ACHN (cell line): ENCODE results near the gene MLXIP.

Source experiments
- DNase-seq: peaks from one replicate; pipeline ENCODE4 v3.0.0-alpha.2; 2015
- in situ Hi-C: cut with HindIII; loops from 2 replicates; pipeline ENCODE4 v1.10.0; 2017; ENCODE audit warnings: low sequenced_read_pairs, low pct_ligation_motif_present, low pct_unique_long_range_greater_than_20kb

The MLXIP gene

DNA sequence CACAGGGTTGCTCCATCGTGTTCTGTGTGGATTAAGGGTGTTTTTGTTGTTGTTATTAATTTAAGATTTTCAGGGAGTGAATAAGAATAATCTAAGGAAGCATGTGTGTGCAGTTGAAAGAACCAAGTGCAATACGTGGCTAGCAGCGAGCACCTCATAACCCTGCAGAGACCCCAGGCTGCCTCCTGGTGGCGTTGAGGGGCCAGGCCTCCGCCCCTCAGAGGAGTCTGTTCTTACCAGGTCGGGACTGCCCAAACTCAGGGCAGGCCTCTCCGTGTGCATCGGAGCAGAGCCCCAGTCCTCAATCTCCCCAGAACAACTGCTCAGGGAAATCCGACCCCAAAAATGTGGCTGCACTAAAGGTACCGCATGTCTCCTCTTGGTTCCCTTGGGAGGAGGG lies 58.7 kb downstream of the MLXIP start:
- DNase-seq, result no peak

DNA sequence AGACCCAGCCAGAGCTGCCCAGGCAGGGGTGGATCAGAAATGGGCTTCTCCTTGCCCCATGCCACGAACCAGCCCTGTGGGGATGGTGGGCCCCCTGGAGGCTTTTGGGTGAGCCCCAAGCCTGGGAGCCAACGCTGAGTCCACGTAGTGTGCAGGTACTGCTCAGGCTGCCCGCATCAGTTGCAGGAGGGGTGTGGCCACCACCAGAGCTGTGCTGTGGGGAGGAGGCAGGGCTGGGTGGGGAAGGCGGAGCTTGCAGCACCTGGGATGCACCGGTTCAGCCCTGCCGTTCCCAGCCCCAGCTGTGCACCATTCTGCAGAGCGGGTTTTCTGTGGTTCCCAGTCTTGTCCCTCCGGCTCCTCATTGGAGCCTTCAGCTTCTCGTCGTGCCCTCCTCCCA lies 59.1 kb downstream of the MLXIP start:
- in situ Hi-C loops, result no loop called here

More for the DNA sequence above, 58.7 kb downstream of the MLXIP start:
- in situ Hi-C loops, result no loop called here

DNA sequence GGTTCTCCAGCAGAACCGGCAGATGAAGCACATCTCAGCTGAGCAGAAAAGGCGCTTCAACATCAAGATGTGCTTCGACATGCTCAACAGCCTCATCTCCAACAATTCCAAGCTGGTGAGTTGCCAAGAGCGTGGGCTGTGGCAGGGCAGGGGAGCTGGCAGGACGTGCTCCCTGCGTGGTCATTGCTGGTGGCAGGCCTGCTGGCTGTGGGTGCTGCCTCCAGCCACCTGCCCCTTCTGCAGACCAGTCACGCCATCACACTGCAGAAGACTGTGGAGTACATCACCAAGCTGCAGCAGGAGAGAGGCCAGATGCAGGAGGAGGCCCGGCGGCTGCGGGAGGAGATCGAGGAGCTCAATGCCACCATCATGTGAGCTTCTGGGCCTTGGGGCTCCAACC lies 59.6 kb downstream of the MLXIP start:
- DNase-seq, result no peak
- in situ Hi-C loops, result no loop called here

More for the DNA sequence above, 59.1 kb downstream of the MLXIP start:
- no peak for DNase-seq

DNA sequence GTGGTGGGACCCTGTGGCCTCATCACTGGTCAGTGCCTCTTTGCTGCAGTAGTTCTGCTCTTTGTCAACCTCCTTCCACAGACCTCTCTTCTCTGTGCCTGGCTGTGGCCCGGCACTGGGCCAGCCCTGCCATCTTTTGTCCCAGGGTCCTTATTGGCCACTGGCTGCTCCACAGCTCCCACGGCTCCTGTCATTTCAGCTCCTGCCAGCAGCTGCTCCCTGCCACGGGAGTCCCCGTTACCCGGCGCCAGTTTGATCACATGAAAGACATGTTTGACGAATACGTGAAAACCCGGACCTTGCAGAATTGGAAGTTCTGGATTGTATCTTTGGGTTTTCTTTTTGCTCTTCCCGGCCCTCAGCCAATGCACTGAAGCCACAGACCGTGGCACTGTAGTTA lies 60.1 kb downstream of the MLXIP start:
- in situ Hi-C loops, result no loop called here
- no peak for DNase-seq

DNA sequence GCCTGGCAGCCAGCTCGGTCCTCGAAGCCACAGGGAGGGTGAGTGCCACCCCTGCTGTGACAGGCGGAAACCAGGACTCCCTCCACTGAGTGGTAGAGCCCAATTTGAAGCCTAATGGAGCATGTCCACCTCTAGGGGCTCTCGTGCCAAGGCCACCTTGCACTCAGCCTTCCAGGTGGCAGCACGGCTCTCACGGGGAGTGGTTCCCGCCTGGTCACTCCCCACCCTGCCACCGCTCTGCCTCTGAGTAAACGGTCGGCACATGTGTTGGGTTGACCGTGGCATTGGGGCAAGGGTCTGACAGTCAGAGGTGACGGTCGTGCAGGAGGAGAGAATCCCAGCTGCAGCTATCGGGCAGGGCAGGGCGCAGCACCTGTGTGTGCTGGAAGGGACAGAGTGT lies 60.7 kb downstream of the MLXIP start:
- no peak for DNase-seq

DNA sequence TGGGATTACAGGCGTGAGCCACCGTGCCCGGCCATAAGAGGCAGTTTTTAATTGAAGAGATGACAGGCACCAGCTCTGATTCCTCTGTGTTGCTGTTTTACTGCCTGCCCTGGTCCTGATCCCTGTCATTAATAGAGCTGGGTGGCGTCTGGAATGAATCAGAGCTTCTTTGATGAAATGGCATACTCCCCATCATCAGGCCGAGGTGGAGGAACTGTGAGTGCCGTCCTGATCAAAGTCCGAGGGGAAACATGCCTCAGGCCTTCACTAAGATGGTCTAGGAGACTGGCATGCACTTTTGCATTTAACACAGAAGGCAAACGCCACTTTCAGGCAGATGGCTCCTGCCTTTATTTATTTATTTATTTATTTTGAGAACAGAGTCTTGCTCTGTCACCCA lies 61.4 kb downstream of the MLXIP start:
- no peak for DNase-seq
- in situ Hi-C loops, result no loop called here

More for the DNA sequence above, 60.7 kb downstream of the MLXIP start:
- in situ Hi-C loops, result no loop called here

DNA sequence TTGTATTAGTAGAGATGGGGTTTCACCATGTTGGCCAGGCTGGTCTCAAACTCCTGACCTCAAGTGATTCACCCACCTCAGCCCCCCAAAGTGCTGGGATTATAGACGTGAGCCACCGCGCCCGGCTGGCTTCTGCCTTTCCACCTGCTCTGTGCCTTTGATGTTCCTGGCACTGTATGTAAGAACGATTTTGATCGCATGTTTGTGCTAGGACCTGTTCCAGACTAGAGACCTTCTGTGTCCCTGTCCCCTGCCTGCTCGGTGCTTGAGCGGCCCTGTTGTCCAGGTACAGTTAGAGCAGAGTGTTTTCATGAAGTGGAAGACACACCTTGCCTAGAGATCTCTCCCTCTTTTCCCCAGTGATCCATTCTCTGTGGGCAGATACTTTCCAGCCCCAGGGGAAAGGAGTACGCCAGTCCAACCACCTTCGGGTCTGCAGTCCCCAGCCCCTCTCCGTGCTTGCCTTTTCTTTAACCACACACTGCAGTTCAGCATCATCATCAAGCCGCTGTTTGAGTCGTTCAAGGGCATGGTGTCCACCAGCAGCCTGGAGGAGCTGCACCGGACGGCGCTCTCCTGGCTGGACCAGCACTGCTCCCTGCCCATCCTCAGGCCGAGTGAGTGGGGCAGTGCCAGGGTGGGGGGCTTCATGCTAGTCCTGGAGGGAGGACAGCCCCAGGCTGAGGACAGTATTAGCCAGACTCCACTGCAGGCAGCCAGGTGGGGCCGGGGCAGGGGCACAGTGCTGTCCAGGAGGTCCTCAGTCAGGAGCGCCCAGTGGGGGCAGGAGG lies 62.1 kb downstream of the MLXIP start:
- in situ Hi-C loops, result no loop called here
- no peak for DNase-seq

DNA sequence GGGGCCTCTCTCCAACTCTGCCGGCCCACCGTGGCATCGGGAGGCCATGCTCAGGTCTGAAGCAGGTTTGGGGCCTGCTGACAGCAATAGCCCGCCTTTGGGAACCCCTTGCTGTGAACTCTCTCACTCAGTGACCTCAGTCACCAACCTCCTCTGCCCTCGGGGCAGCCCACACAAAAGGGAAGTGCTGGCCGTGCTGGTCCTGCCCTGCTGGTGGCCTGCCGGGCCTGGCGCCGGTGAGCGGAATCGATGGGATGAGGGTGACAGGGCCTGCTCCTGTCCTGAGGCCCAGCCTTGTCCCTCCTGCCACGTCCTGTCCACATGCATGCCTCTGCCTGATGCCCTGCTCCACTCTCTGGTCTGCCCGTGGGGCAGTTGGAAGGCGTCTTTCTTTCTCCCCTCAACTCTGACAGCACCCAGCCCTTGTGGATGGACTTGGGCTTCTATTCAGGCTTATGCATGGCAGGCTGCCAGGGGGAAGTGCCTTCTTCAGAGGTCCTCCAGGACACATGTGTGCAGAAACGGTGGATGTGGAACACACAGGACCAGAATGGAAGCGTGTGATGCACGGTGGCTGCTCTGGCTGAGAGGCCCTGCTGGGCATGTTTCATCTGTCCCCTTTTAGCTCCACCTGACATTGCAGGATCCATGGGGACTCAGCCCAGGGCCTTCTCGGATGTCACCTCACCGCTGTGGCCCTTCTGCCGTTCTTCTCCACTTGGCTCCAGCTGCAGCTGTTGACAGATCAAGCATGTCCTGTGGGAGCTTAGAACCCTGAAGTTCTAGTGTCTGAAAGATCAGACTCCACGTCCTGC lies 63.6 kb downstream of the MLXIP start:
- no peak for DNase-seq
- in situ Hi-C loops, result no loop called here

DNA sequence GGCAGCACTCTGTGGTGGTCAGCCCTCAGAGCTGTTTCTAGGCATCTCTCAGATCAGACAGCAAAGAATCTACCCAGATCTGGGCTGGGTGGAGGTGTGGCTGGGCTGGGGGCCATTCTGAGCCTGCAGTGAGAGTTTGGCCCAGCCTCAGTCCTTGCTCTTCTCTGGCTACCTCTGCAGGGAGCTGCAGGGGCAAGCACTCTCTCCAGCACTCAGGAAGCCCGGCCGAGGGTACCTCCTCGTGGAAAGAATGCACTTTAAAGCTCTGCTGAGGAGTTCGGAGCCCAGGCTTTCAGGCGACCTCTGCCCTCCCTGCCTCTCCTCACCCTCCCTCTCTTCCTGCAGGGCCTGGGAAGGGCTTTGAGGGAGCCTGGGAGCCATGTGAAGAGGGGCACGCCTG lies 64.3 kb downstream of the MLXIP start:
- no peak for DNase-seq
- in situ Hi-C loops, result no loop called here

DNA sequence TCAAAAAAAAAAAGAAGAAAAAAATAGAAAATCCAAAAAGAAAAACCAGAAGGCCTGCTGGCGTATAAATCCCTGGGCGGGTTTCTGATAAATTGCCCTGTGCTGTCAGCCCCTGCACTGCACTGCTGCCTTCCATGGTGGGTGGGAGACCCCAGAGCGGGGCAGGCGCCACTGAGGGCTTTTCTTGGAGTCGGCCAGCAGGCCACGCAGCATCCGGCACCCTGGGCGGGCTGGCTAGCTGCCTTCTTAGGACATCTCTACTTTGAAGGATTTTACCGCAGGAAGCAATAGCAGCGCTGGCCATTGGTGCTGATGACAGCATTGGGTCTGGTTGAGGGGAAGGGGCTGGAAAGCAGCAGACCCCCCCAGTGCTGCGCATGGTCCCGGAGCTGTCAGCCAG lies 66.3 kb downstream of the MLXIP start:
- no peak for DNase-seq

DNA sequence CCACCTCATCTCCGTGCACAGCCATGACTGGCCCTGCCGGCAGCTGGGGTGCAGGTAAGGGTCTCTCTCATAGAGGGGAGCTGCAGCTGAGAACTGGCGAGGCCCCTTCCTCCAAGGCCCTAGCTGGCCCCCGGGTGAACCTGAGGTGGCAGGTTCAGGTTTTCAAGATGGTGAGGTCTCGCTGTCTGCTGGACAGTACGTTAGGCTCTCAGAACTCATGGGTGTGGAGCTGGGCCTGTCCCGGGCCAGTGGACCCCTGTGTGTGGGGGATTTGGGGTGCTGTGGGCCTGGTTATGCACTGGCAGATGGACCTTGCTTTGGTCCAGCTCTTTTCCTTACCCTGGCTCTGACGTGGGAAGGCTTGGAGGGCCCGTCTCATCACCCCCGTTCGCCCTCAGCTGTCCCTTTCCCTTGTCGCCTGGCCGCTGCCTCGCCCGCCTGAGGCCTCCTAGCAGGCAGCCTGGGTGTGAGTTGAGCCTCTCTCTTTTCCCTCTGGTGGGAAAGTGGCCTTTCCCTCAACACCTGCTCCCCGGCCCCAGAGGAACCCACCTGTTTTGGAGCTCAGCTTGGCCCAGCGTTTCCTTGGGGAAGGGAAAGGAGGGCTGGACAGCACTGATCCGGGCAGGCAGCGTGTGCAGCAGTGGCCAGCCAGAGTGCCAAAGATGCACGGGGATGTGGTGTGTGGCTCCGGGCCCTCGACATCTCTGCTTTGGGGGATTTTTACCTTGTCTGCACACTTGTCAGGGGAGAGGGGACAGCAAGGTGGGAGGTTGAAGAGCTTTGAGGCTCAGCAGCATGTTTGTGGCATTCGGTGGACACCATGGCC lies 67.2 kb downstream of the MLXIP start:
- in situ Hi-C loops, result no loop called here
- no peak for DNase-seq

More for the DNA sequence above, 66.3 kb downstream of the MLXIP start:
- in situ Hi-C loops, result no loop called here

DNA sequence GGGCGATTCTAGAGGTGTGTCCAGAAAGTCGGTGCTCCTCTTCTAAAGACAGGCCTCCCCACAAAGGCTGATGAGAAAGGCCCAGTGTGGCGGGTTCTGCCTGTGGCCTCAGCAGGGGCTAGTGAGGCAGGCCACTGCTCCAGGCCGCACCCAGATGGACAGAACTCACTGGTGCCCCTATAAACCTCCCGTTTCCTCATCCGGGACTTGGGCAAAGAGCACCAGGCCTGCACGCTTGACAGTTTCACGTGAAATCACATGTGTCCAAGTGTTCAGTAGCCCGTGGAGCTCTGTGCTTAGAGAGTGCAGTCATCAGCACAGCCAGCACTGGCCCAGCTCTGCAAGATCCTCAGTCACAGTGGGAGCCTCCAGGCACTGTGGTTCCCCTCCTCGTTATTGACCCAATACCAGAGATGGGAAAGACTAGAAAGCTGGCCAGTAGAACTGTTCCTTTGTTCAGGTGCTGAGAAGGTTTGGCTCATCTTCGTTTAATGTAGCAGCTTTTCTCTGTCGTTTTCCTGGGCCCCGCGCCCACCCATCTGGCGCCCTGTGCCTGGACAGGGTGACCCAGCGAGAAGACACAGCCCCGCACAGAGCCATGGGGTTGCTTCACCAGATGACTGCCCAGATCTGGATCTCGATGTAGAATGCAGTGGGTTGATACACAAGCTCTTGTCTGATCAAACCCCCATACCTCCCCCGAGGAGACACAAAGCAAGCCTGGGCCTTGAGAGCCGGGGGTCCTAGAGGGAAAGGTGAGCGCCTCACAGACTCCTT lies 69.1 kb downstream of the MLXIP start:
- DNase-seq, result no peak
- in situ Hi-C loops, result no loop called here

DNA sequence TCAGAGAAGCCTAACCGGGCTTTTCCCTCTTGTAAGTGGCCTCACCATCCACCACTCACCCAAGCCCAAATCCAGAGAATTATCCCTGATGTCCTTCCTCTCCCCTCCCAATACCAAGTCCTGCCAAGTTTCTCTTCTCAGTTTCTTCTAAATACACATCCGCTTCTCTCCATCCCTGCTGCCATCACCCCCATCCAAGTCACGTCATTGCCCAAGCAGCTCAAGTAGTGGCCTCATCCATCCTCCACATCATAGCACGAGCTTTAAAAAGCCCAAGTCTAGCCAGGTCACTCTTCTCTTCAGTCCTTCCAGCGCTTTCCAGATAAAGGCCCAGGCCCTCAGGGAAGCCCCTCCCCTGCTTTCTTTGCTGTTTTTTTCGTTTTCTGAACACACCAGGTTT lies 70.1 kb downstream of the MLXIP start:
- in situ Hi-C loops, result no loop called here

DNA sequence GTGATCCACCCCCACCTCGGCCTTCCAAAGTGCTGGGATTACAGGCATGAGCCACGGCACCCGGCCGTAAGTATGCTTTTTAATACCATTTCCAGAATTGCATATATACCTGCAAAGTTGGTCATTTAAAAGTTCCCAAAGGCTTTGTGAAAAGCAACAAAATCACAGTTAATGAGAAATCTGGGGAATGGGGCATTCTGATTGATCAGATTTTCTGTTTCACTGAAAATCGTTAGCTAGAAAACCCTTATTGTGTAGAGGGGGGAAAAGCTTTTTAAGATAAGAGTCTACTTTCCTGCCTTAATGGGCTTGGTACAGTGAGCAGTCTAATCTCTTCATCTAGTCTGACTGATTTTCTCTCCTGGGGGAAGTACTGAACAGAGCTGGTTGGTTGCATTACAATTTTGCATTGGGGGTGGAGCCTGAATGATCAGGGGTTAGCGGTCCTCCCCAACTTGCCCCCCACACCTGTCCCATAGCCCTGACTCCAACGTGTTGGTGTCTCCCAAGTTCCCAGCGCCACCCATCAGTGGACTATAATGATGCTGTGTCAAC lies 71.6 kb downstream of the MLXIP start:
- in situ Hi-C loops, result no loop called here
- no peak for DNase-seq

More for the DNA sequence above, 70.1 kb downstream of the MLXIP start:
- DNase-seq, result no peak

DNA sequence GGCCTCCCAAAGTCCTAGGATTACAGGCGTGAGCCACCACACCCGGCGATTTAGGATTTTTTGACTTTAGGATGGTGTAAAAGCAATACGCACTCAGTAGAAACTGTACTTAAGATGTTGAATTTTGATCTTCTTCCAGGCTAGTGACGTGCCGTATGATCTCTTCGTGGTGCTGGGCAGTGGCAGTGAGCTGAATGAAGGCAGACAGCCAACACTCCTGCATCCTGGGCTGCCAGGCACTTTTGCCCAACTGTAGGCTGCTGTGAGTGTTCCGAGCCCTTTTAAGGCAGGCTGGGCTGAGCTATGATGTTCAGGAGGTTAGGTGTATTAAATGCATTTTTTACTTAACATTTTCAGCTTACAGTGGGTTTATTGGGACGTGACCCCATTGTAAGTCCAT lies 74.2 kb downstream of the MLXIP start:
- in situ Hi-C loops, result no loop called here
- DNase-seq, result no peak

DNA sequence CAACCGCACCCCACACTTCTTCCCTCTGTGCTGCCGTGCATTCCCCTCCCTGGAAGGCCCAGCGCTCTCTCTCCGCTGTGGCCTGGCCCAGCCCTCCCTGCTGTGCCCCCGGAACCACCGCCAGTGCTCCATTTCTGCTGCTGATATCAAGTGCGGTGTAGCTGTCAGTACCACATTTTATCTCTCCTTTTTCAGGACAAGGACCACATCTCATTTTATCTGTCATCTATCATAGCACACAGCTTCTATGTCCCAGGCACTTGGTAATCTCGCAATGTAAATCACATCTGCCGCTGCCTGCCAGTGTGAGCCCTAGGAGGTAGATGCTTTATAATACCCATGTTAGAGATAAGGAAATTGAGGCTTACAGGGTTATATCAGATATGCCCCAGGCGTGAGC lies 77.1 kb downstream of the MLXIP start:
- in situ Hi-C loops, result no loop called here
- DNase-seq, result no peak

DNA sequence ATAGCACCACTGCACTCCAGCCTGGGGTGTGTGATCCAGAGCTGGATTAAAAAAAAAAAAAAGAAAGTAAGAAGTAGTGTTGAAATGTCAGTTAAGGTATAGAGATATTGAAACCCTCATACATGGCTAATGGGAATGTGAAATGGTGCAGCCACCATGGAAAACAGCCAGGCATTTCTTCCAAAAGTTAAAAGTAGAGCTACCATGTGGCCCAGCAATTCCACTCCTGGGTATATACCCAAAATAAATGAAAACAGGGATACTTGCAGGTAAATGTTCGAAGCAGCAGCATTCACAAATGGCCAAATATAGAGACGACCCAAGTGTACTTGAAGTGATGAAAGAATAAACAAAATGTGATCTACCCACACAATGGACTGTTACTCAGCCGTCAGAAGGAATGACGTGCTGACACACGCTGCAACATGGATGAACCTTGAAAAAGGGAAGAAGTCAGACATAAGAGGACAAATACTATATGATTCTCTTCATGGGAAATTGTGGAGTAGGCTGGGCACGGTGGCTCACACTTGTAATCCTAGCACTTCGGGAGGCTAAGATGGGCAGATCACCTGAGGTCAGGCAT lies 80.2 kb downstream of the MLXIP start:
- no peak for DNase-seq

DNA sequence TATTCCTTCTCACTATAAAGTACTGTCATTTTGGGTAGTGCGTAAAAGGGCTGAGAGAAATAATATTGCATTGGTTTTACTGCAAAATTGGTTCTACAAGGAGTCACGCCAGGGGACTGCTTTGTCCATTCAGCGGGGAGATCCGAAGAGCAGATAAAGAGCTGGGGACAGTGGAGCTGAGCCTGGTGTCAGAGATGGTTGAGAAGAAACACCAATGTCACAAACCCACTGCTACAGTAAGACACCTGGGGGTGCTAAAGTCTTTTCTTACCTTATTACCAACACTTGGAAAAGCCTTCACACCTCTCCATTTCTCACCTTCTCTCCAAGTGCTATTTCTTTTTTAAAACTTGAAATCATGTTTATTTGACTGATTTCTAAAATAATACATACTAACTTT lies 81.3 kb downstream of the MLXIP start:
- DNase-seq, result no peak
- in situ Hi-C loops, result no loop called here

More for the DNA sequence above, 80.2 kb downstream of the MLXIP start:
- in situ Hi-C loops, result no loop called here
